Endothelial cell of umbilical vein (primary cell): ENCODE data around the gene DDX55. TPM values are rescaled to one million over a fixed set of nuclear protein-coding genes. Genes with fewer than 3 reads are reported as not detected.

Source experiments
- BruUV-seq: library from RNA; stranded (reverse); fragments of 400-500 nt; replicated peaks from 2 replicates; lab custom pipeline; 2021; lab: Mats Ljungman, UMichigan
- CTCF ChIA-PET: fragments of 300-600, 350-600 bp; sonication (Branson Sonifier 250); formaldehyde crosslinking; loops from one replicate; lab custom pipeline; 2021; ENCODE audit warnings: antibody characterized with exemption, inconsistent platforms; lab: Charles Lee
- POLR2A ChIA-PET: fragments of 300-600, 350-600 bp; sonication (Branson Sonifier 250); formaldehyde crosslinking; loops from one replicate; lab custom pipeline; 2021; ENCODE audit warnings: antibody characterized with exemption, inconsistent platforms; lab: Charles Lee
- DNase-seq: peaks from one replicate; pipeline ENCODE4 v3.0.0-alpha.2; 2011; ENCODE audit warnings: low read depth, low spot score
- FAIRE-seq: peaks from 2 replicates; lab custom pipeline; 2011; peaks lifted over from hg19 to GRCh38; lab: Jason Lieb, UNC
- H2AFZ ChIP-seq: 2 replicates; pipeline ENCODE4 v1.6.0; 2012; ENCODE audit warnings: low read depth, low read length, control low read depth, inconsistent platforms
- H3K27ac ChIP-seq: 2 replicates; pipeline ENCODE4 v1.5.1; 2011; ENCODE audit warnings: low read depth, mild to moderate bottlenecking, control low read depth, low read length, moderate library complexity; ENCODE audit not compliant: insufficient read depth
- H3K27me3 ChIP-seq, 2 experiments: 2 replicates each; pipeline versions ENCODE4 v1.6.0 to v1.6.1; 2011; ENCODE audit warnings: low read length in 2 of 2, mixed read lengths in 1 of 2; ENCODE audit not compliant: control insufficient read depth in 2 of 2, insufficient read depth in 2 of 2
- H3K36me3 ChIP-seq, 2 experiments: 2 replicates in 1 of 2; 3 replicates in 1 of 2; pipeline ENCODE4 v1.5.1; 2011; ENCODE audit warnings: low read length in 2 of 2, mild to moderate bottlenecking in 1 of 2, moderate library complexity in 1 of 2; ENCODE audit not compliant: control insufficient read depth in 2 of 2, insufficient read depth in 2 of 2; ENCODE audit errors: extremely low read depth in 1 of 2
- H3K4me1 ChIP-seq: 3 replicates; pipeline ENCODE4 v1.5.1; 2011; ENCODE audit warnings: mild to moderate bottlenecking, low read length; ENCODE audit not compliant: control insufficient read depth, insufficient read depth; ENCODE audit errors: extremely low read depth
- H3K4me2 ChIP-seq: 2 replicates; pipeline ENCODE4 v1.6.1; 2011; ENCODE audit warnings: low read length, control low read depth, mixed read lengths; ENCODE audit not compliant: insufficient read depth
- H3K4me3 ChIP-seq, 3 experiments: fragments of 200-600 bp in 1 of 3; sonication (generic), shearing (Covaris generic) in 1 of 3; replicated peaks in 1 of 3; 2 replicates each; pipeline ENCODE4 v1.5.1; 2011 to 2016; ENCODE audit warnings: control low read depth in 3 of 3, low read length in 3 of 3, mild to moderate bottlenecking in 2 of 3, inconsistent platforms in 1 of 3, low read depth in 1 of 3, moderate library complexity in 1 of 3; ENCODE audit not compliant: insufficient read depth in 1 of 3
- H3K79me2 ChIP-seq: 2 replicates; pipeline ENCODE4 v1.6.0; 2012; ENCODE audit warnings: low read length, inconsistent platforms; ENCODE audit not compliant: control insufficient read depth, insufficient read depth
- H3K9ac ChIP-seq: replicated peaks from 2 replicates; pipeline ENCODE3; 2011; ENCODE audit warnings: low read length, control low read depth; ENCODE audit not compliant: insufficient read depth; ENCODE audit errors: extremely low read depth
- H3K9me1 ChIP-seq: replicated peaks from 3 replicates; pipeline ENCODE4 v1.6.0; 2011; ENCODE audit warnings: mild to moderate bottlenecking, low read length; ENCODE audit not compliant: control insufficient read depth, insufficient read depth; ENCODE audit errors: extremely low read depth
- H3K9me3 ChIP-seq: replicated peaks from 2 replicates; pipeline ENCODE4 v1.5.1; 2012; ENCODE audit warnings: low read length, inconsistent platforms; ENCODE audit not compliant: control insufficient read depth, insufficient read depth
- H4K20me1 ChIP-seq: replicated peaks from 2 replicates; pipeline ENCODE3; 2011; ENCODE audit warnings: mild to moderate bottlenecking, low read length; ENCODE audit not compliant: control insufficient read depth, insufficient read depth; ENCODE audit errors: extremely low read depth
- CTCF ChIP-seq, 2 donors: IDR thresholded peaks; 1 replicate in 1 of 2; 2 replicates in 1 of 2; pipeline ENCODE4 v1.5.1; 2011; ENCODE audit warnings: low read length in 2 of 2, mild to moderate bottlenecking in 2 of 2, moderate library complexity in 2 of 2, control low read depth in 1 of 2, inconsistent platforms in 1 of 2, low read depth in 1 of 2; ENCODE audit not compliant: insufficient read depth in 1 of 2; ENCODE audit errors: extremely low read depth in 1 of 2
- FOS ChIP-seq: IDR thresholded peaks from 2 replicates; pipeline ENCODE4 v1.6.1; 2011; ENCODE audit warnings: mild to moderate bottlenecking, low read length, moderate library complexity, borderline replicate concordance; ENCODE audit not compliant: insufficient read depth
- GATA2 ChIP-seq: IDR thresholded peaks from 2 replicates; pipeline ENCODE4 v1.7.0; 2011; ENCODE audit warnings: low read depth, mild to moderate bottlenecking, moderate library complexity, mixed read lengths, low read length; ENCODE audit not compliant: insufficient read length, insufficient read depth
- JUN ChIP-seq: IDR thresholded peaks from 2 replicates; pipeline ENCODE4 v1.6.1; 2011; ENCODE audit warnings: borderline replicate concordance, low read depth; ENCODE audit not compliant: insufficient read length, insufficient read depth
- MYC ChIP-seq: IDR thresholded peaks from one replicate; pipeline ENCODE4 v1.6.1; 2011; ENCODE audit warnings: mild to moderate bottlenecking, low read depth, low read length
- POLR2A ChIP-seq: IDR thresholded peaks from 2 replicates; pipeline ENCODE4 v1.6.1; 2012; ENCODE audit warnings: low read depth, mild to moderate bottlenecking, control low read depth, low read length
- dilution Hi-C: fragments of 300-500 bp; cut with MboI; formaldehyde crosslinking; loops from one replicate; pipeline ENCODE4 v1.15.0; 2019; ENCODE audit warnings: low sequenced_read_pairs; ENCODE audit not compliant: extremely low pct_ligation_motif_present
- intact Hi-C: fragments of 100-400 bp; cut with micrococcal nuclease; formaldehyde crosslinking; loops from one replicate; pipeline ENCODE4 v1.10.0; 2022
- polyA plus RNA-seq, 4 experiments: library from polyadenylated mRNA; depleted of rRNA in 3 of 4; stranded (reverse) in 3 of 4; unstranded in 1 of 4; fragments of >200 nt; gene quantifications; 2 replicates each; pipeline versions ENCODE4 v1.2.1 to v1.2.3, GENCODE V29; 2011 to 2012; ENCODE audit warnings: missing spikeins in 1 of 4
- total RNA-seq: library from RNA; stranded (reverse); gene quantifications from 2 replicates; pipeline ENCODE4 v1.2.3, GENCODE V29; 2021
- TF ChIP-seq, protein P1 (sequence below): IDR thresholded peaks from 2 replicates; pipeline ENCODE4 v1.6.1; 2011; ENCODE audit not compliant: insufficient read depth, insufficient read length

The DDX55 gene
- total and polyA plus RNA-seq, 2 donors (not counting 3 experiments of a cell fraction or from before 2014, with no cell fraction given) = 17.8 to 25.9 TPM

DNA sequence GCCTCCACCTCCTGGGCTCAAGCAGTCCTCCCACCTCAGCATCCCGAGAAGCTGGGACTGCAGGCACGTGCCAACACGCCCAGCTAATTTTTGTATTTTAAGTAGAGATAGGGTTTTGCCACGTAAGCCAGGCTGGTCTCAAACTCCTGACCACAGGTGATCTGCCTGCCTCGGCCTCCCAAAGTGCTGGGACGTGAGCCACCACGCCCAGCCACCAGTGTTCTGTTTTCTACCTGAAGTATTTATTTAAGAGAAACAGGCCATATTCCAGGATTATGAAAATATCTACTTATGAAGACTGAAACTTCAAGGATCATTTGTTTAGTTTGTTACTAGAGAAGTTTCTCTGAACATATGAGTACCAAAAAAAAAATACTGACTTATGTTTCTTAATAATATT is 42.0 kb downstream of the DDX55 start:
- POLR2A ChIA-PET = no interaction called here
- H3K9ac ChIP-seq = no peak overlapping the region
- H2AFZ ChIP-seq = no peak overlapping the region
- H3K79me2 ChIP-seq = no peaks in the 10 kb centered on the region
- DNase-seq (no peak), FAIRE-seq (no peak)
- H3K9me1 ChIP-seq = no peaks in the 10 kb centered on the region
- H3K36me3 ChIP-seq = peaks cover 5 to 12% of the 10 kb centered on the region in 2 experiments
- H3K4me1 ChIP-seq = no peaks in the 10 kb centered on the region
- BruUV-seq = no TSS peak
- no peaks in the 10 kb centered on the region for H4K20me1 ChIP-seq
- dilution Hi-C loops = no loop called here
- intact Hi-C loops = no loop called here
- no peaks in the 10 kb centered on the region for H3K27me3 ChIP-seq
- H3K27ac ChIP-seq = no peak overlapping the region
- H3K4me3 ChIP-seq = no peak overlapping the region
- CTCF ChIA-PET = interaction anchor here (1.3 kb wide), 1 partner anchor 13 kb away, joined by 4 read pairs; no protein-coding TSS in a partner anchor
- H3K9me3 ChIP-seq = no peaks in the 10 kb centered on the region
- no peak for TF ChIP-seq JUN
- TF ChIP-seq MYC = no peak
- no peak for TF ChIP-seq GATA2
- TF ChIP-seq POLR2A = no peak
- no peak for TF ChIP-seq FOS
- TF ChIP-seq, protein P1, sequence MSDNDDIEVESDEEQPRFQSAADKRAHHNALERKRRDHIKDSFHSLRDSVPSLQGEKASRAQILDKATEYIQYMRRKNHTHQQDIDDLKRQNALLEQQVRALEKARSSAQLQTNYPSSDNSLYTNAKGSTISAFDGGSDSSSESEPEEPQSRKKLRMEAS = no peak
- TF ChIP-seq CTCF (IDR thresholded peaks at IDR 0.05; ENCODE audit: extremely low read depth in 1 of 2, insufficient read depth in 1 of 2, low read depth in 1 of 2, low read length in 2 of 2) = no peak
- H3K4me2 ChIP-seq = no peak overlapping the region
